Gastrocnemius medialis (tissue), 4 donors: ENCODE data around the gene NCK1.

ENCODE experiments used
- POLR2A ChIP-seq, 2 donors: fragments of 450-650 bp; IDR thresholded peaks; one replicate each; pipeline ENCODE4 v1.6.1; 2017; ENCODE audit warnings: antibody characterized with exemption in 2 of 2, mild to moderate bottlenecking in 2 of 2, moderate library complexity in 2 of 2
- TF ChIP-seq, protein P1 (sequence below), 5 experiments: fragments of 450-650 bp in 3 of 5; fragments of 200-600 bp in 2 of 5; sonication (generic) in 2 of 5; IDR thresholded peaks in 4 of 5; conservative IDR thresholded peaks in 1 of 5; 1 replicate in 4 of 5; 2 replicates in 1 of 5; pipeline ENCODE4 v1.5.1; 2016 to 2019; ENCODE audit warnings: antibody characterized with exemption in 5 of 5, mild to moderate bottlenecking in 3 of 5, moderate library complexity in 3 of 5

- no peak for TF ChIP-seq POLR2A (IDR thresholded peaks at IDR 0.05)
- TF ChIP-seq, protein P1, sequence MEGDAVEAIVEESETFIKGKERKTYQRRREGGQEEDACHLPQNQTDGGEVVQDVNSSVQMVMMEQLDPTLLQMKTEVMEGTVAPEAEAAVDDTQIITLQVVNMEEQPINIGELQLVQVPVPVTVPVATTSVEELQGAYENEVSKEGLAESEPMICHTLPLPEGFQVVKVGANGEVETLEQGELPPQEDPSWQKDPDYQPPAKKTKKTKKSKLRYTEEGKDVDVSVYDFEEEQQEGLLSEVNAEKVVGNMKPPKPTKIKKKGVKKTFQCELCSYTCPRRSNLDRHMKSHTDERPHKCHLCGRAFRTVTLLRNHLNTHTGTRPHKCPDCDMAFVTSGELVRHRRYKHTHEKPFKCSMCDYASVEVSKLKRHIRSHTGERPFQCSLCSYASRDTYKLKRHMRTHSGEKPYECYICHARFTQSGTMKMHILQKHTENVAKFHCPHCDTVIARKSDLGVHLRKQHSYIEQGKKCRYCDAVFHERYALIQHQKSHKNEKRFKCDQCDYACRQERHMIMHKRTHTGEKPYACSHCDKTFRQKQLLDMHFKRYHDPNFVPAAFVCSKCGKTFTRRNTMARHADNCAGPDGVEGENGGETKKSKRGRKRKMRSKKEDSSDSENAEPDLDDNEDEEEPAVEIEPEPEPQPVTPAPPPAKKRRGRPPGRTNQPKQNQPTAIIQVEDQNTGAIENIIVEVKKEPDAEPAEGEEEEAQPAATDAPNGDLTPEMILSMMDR (IDR thresholded peaks at IDR 0.05 in 4 of 5, conservative IDR thresholded peaks at IDR 0.05 in 1 of 5): no peak
These were observed 111.3 kb downstream of the NCK1 start for GRCh38 chr3:136973352-136973751.
